Lower leg skin (tissue), 3 donors: ENCODE results near the gene SYCE3.

Source experiments
- POLR2A ChIP-seq, 2 donors: fragments of 450-650 bp; IDR thresholded peaks; one replicate each; pipeline ENCODE4 v1.6.1; 2016 to 2017; ENCODE audit warnings: antibody characterized with exemption in 2 of 2, mild to moderate bottlenecking in 1 of 2, moderate library complexity in 1 of 2
- TF ChIP-seq, protein P1 (sequence below), 3 donors: fragments of 450-650 bp; IDR thresholded peaks; one replicate each; pipeline ENCODE4 v1.5.1; 2016; ENCODE audit warnings: antibody characterized with exemption in 3 of 3, mild to moderate bottlenecking in 3 of 3, moderate library complexity in 2 of 3

DNA sequence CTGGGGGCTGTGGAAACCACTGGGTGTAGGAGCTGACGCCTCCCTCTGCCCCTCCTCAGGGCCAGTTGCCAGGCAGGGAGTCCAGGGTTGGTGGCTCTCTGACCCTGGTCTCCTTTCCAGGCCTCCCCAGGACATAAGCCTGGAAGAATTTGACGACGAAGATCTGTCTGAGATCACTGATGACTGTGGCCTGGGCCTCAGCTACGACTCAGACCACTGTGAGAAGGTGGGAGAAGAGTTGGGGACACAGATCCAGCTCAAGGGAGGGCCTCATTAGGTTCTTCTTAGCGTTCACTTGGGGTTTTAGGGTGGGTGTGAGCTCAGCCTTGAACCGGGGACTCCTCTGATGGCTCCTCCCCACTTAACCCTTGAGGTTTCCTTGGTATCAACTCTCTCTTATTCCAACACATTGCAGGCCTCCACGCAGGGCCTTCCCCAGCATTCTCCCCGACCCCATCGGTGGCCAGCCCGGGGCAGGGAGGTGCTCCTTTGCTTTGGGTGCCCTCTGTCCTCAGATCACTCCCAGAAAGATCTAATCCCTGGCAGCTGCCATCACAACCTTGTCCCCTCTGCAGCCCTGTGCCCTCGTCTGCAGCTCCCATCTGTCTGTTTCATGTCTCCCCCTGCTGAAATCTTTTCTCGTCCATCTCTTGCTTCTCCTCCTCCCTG is 39.1 kb upstream of the SYCE3 start:
- TF ChIP-seq, protein P1, sequence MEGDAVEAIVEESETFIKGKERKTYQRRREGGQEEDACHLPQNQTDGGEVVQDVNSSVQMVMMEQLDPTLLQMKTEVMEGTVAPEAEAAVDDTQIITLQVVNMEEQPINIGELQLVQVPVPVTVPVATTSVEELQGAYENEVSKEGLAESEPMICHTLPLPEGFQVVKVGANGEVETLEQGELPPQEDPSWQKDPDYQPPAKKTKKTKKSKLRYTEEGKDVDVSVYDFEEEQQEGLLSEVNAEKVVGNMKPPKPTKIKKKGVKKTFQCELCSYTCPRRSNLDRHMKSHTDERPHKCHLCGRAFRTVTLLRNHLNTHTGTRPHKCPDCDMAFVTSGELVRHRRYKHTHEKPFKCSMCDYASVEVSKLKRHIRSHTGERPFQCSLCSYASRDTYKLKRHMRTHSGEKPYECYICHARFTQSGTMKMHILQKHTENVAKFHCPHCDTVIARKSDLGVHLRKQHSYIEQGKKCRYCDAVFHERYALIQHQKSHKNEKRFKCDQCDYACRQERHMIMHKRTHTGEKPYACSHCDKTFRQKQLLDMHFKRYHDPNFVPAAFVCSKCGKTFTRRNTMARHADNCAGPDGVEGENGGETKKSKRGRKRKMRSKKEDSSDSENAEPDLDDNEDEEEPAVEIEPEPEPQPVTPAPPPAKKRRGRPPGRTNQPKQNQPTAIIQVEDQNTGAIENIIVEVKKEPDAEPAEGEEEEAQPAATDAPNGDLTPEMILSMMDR (IDR thresholded peaks at IDR 0.05): no peak
- TF ChIP-seq POLR2A (IDR thresholded peaks at IDR 0.05): no peak
